M059J (cell line): ENCODE results near the gene KRT15. TPM values are rescaled to one million over a fixed set of nuclear protein-coding genes. Genes with fewer than 3 reads are reported as not detected.
A peak's percentile ranks its signal among the peaks of the same experiment; 100 is the strongest.

ENCODE experiments used
- DNase-seq: peaks from one replicate; pipeline ENCODE4 v3.0.0-alpha.2; 2012; ENCODE audit warnings: low read depth
- total RNA-seq: library from RNA; depleted of rRNA; stranded (reverse); fragments of >200 nt; shearing (Covaris generic); gene quantifications from 2 replicates; pipeline ENCODE4 v1.2.3, GENCODE V29; 2014

Gene KRT15
- total RNA-seq, 1 experiment from 2014 or later = 10.2 TPM

- DNase-seq = no peak
These were observed 8.7 kb upstream of the KRT15 start for GRCh38 chr17:41527063-41528023.

DNA sequence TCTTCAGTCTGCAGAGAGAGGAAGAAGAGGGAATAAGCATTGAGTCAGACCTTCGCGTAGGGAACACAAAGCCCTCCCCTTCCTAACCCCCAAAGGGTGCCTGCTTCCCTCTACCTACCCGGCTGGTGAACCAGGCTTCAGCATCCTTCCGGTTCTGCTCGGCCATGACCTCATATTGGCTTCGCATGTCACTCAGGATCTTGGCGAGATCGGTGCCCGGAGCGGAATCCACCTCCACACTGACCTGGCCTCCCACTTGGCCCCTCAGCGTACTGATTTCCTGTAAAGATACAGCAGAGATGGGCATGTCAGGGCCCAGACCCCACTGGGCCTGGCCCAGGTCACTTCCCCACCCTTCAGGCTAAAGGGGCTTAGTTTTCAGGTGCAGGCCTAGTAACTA is 5.6 kb upstream of the KRT15 start:
- DNase-seq = no peak

- DNase-seq = peak; percentile 90
These were observed 5.1 kb upstream of the KRT15 start for GRCh38 chr17:41523787-41524186.

- no peak for DNase-seq
These were observed 4.5 kb upstream of the KRT15 start for GRCh38 chr17:41523225-41523593.

GRCh38 chr17:41522301-41523224 is 3.9 kb upstream of the KRT15 start:
- peak; percentile 67 for DNase-seq

- DNase-seq = peak; percentile 95
These were observed 3.0 kb upstream of the KRT15 start for GRCh38 chr17:41521574-41522261.

DNA sequence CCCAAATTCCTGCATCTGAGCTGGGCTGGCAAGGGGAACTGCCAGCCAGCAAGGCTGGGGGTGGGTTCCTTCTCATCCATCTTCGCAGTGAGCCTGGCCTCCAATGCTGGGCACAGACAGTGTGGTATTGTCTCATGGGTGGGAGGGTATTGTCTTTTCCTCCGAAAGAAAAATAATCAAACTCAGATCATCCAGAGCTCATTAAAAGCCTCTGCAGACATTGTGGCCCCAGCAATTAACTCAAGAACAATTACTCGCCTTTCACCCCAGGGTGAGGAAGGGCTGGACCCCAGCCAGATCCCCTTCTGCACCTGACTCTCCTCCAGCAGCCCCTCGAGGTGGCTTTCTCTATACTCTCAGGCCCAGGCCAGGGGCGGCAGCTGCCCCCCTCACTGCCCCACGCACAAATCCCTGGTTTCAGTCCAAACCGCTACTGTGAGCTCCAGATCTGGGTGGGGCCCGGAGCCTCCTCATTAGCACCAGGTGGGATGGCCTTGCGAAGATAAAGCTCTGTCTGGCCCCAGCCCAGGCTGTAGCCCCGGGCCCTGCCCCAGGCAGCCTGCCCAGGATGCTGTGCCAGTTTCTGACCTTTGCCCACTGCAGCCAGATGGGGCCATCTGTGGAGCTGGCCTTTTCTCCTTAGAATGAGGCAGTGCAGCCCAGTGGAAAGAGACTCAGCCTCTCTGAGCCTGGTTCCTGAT is 2.3 kb upstream of the KRT15 start:
- peak; percentile 84 for DNase-seq

GRCh38 chr17:41519501-41520224 is 973 bp upstream of the KRT15 start:
- peak; percentile 73 for DNase-seq

- no peak for DNase-seq
These were observed 659 bp downstream of the KRT15 start for GRCh38 chr17:41518031-41518430.

DNA sequence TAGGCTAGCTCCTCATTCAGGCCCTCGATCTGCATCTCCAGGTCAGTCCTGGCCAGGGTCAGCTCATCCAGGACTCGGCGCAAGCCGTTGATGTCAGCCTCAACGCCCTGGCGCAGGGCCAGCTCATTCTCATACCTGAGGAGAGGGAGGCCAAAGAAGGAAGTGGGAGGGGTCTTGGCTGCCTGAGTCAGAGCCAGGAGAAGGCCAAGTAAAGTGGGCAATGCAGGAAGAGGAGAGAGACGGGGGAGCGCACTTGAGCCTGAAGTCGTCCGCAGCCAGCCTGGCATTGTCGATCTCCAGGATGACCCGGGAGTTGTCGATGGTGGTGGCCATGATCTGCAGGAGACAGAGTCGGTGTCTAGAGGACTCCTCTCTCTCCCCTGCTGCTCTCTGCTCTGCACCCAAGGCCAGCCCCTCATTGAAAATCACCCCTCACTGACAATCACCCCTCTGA is 1.8 kb downstream of the KRT15 start:
- no peak for DNase-seq

DNA sequence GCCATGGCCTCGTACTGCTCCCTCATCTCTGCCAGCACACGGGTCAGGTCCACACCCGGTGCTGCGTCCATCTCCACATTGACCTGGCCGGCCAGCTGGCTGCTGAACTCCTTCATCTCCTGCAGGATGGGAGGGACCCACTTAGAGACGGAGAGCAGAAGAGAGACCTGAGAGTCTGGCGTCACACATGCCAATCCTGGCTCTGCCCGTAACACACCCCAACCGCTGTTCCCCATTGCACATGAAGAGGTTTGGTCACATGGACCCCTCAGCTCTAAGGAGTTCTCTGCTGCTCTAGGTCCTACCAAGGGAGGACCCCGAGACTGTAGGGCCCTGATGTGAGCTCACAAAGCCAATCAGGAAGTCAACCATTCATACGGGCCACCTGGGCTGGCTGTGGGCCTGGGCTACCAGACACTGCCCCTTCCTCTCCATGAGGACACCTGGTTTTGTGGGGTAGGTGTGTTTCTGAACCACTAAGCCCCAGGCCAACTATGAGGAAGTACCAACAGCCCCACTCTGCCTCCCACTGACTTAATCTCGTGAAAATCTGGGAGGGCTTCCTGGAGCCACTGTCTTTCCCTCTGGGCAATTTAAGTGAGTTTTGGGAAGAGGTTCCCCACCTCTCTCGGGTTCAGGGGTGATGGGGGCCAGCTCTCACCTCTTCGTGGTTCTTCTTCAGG is 2.4 kb downstream of the KRT15 start:
- DNase-seq = no peak

GRCh38 chr17:41513168-41513547 is 5.5 kb downstream of the KRT15 start:
- no peak for DNase-seq

DNA sequence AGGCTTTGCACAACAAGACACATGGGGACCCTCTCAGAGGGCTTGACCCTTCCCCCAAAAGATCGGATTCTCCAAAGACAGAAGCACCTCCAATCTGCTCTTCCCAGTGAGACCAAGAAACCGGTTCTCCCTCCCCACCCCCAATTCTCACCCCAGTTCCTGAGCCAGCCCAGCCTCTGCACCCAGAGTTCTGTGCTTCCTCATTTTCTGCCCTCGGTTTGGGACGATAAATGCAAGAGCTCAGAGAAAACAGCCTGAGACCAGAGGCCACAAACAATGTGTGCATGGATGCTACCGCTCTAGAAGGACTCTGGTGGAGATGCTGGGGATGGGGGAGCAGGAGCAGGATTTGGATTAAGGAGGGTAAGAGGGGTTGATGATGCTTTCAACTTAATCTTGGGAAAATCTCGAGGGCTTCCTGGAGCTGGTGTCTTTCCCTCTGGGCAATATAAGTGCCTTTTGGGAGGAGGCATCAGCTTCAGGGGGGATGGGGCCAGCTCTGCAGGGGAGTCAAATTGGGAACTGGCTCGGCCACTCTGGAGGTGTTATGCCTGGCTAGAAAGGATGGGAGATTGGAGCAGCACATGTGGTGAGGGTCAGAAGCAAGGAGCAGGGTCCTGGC is 6.0 kb downstream of the KRT15 start:
- no peak for DNase-seq

DNA sequence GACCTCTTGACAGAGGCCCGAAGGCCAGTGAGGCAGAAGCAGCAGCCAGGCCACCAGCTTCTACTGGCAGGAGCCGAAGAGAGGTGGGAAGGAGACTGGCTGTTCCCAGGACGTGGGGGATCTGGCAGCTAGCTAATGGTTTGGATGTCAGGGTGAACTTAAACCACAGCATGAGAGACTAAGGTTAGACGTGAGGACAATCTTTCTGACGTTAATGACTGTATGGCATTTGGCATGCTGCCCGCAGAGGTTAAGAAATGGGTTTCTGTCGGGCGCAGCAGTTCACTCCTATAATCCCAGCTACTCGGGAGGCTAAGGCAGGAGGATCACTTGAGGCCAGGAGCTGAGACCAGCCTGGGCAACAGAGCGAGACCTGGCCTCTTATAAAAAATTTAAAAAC is 7.0 kb downstream of the KRT15 start:
- no peak for DNase-seq

DNA sequence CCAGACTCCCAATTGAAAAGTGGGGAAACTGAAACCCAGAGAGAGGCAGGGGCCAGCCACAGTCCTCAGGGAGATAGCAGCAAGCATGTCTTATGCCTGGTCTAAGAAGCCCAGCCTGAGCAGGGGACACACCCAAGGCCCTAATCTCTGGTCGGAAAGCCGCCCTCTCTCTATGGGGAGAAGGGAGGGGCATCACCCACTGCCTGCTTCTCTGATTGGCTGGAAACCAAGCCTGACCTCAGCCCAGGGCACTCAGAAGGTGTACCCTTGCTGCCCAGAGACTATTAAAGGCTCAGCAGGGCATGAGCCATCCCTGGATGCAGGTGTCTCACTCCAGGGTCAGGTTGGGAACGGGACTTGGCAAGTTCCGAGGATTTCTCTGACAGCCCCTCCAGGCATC is 7.6 kb downstream of the KRT15 start:
- no peak for DNase-seq

DNA sequence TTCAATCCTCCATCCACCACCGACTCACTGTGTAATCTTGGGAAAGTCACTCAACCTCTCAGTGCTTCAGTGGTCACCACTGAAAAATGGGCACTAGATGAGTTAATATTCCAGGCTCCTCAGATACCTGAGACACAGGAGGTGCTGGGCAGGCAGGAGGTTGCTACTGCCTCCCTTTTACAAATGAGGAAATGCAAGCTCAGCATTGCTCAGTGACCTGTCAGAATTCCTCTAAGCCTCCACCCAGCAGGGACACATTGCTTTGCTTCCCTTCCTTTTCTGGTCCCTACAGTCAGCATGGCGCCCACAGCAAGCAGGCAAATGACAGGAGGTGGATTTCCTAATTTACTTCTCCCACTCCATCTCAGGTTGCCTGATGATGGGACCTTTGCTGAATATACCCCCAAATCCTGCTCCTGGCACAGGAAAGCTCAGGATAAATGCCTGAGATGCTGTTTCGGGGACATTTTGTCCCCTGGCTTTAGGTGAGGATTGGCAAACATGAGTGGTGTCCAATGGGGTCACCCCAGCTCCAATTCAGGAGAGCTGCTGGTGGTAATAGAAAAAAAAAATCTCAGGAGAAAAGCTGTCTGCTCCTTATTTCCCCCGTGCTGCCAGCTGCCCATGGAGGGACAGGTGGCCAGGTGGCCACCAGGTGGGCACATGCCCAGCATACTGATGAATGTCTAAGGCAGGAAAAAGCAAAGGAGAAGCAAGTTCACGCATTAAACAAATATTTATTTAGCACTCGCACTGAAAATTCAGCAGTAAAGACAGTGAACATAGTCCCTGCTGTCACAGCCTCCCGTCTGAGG is 8.2 kb downstream of the KRT15 start:
- no peak for DNase-seq

DNA sequence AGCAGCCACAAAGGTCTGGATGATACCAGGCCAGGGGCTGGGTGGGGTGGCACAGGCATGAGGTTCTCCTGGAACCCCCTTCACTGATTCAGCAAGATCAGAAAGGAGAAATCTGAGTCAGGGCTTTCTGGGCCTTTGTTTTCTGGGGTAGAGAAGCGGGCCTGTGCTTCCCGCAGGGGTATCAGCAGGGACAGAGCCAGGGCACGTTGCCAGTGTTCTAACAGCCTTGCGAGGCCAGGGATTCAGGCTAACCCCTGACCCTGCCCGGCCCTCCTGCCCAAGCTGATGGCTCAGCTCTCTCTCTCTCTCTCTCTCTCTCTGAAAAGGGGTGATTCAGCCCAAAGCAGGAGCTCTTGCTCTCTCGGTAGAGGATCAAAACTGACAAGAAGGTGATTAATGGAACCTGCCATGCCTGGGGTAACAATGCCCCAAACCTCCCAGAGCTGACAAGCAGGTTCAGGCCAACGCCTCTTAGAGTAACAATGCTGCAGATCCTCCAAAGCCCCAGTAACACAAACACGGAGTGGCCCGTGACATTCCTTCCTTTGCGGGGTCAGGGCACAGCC is 11.3 kb downstream of the KRT15 start:
- DNase-seq = peak; percentile 74
